NCI-H2196 (cell line): Measurements from ENCODE around the gene GNAL.

Experiments used
- DNase-seq: peaks from one replicate; lab custom pipeline; 2025; ENCODE audit not compliant: unreplicated experiment; lab: John Stamatoyannopoulos, UW

GNAL gene

GRCh38 chr18:11719621-11720020 lies 30.6 kb downstream of the GNAL start:
- DNase-seq, result no peak

- DNase-seq, result no peak
Observed at GRCh38 chr18:11721720-11722119, 32.7 kb downstream of the GNAL start.

- DNase-seq, result no peak
Observed at GRCh38 chr18:11724781-11725180, 35.7 kb downstream of the GNAL start.

GRCh38 chr18:11726556-11726955 lies 37.5 kb downstream of the GNAL start:
- DNase-seq, result no peak

GRCh38 chr18:11728249-11728648 lies 39.2 kb downstream of the GNAL start:
- peak; percentile 17 for DNase-seq

GRCh38 chr18:11729556-11729955 lies 40.5 kb downstream of the GNAL start:
- no peak for DNase-seq

GRCh38 chr18:11733031-11733430 lies 44.0 kb downstream of the GNAL start:
- peak; percentile 90 for DNase-seq

- no peak for DNase-seq
Observed at GRCh38 chr18:11736656-11737055, 47.6 kb downstream of the GNAL start.

GRCh38 chr18:11739893-11740292 lies 50.8 kb downstream of the GNAL start:
- DNase-seq, result no peak

- DNase-seq, result no peak
Observed at GRCh38 chr18:11740461-11740860, 51.4 kb downstream of the GNAL start.

GRCh38 chr18:11741505-11742145 lies 52.6 kb downstream of the GNAL start:
- DNase-seq, result no peak

- no peak for DNase-seq
Observed at GRCh38 chr18:11745521-11745920, 56.5 kb downstream of the GNAL start.

- DNase-seq, result no peak
Observed at GRCh38 chr18:11747286-11747685, 58.2 kb downstream of the GNAL start.

GRCh38 chr18:11747731-11748130 lies 58.7 kb downstream of the GNAL start:
- no peak for DNase-seq

- no peak for DNase-seq
Observed at GRCh38 chr18:11749305-11749704, 60.2 kb downstream of the GNAL start.

GRCh38 chr18:11750171-11750570 lies 61.1 kb downstream of the GNAL start:
- DNase-seq, result no peak

- no peak for DNase-seq
Observed at GRCh38 chr18:11750581-11751310, 61.7 kb downstream of the GNAL start.

GRCh38 chr18:11751341-11752115 lies 62.5 kb downstream of the GNAL start:
- no peak for DNase-seq

GRCh38 chr18:11752116-11752911 lies 63.2 kb downstream of the GNAL start:
- DNase-seq, result no peak

GRCh38 chr18:11754979-11755378 lies 65.9 kb downstream of the GNAL start:
- no peak for DNase-seq

GRCh38 chr18:11757084-11757590 lies 68.1 kb downstream of the GNAL start:
- DNase-seq, result no peak
